HCT116 (cell line): ENCODE data around the gene CLDN12. TPM values are rescaled to one million over a fixed set of nuclear protein-coding genes. Genes with fewer than 3 reads are reported as not detected.

Experiments
- ATAC-seq: fragments of 200-7000 bp; cut with Tn5 transposase; 2 replicates; pipeline ENCODE4 v1.9.1; 2020; ENCODE audit warnings: mild to moderate bottlenecking, moderate library complexity
- BruUV-seq: library from RNA; stranded (reverse); fragments of 400-500 nt; replicated peaks from 2 replicates; lab custom pipeline; 2021; lab: Mats Ljungman, UMichigan
- CTCF ChIA-PET: fragments of 300-600 bp; sonication (Branson Sonifier 250); formaldehyde crosslinking; loops from one replicate; lab custom pipeline; 2021; ENCODE audit warnings: antibody characterized with exemption; lab: Charles Lee
- POLR2A ChIA-PET: fragments of 300-600, 350-600 bp; sonication (Branson Sonifier 250); formaldehyde crosslinking; loops from one replicate; lab custom pipeline; 2021; ENCODE audit warnings: antibody characterized with exemption; lab: Charles Lee
- RAD21 ChIA-PET, 2 experiments: fragments of 300-600 bp; sonication (Branson Sonifier 250); formaldehyde crosslinking; loops; one replicate each; lab custom pipeline; 2023; ENCODE audit warnings: low total read pairs in 2 of 2; ENCODE audit not compliant: uncharacterized antibody in 2 of 2, unreplicated experiment in 2 of 2, low non-redundant PET in 1 of 2; lab: Charles Lee
- DNase-seq: peaks from one replicate; pipeline ENCODE4 v3.0.0-alpha.2; 2010; ENCODE audit warnings: low read depth, low spot score
- H2AFZ ChIP-seq: fragments of 200-600 bp; shearing (Covaris generic), sonication (generic); 2 replicates; pipeline ENCODE4 v1.6.1; 2017; ENCODE audit warnings: low read depth, mixed run types, mixed read lengths, antibody characterized with exemption, low read length; ENCODE audit not compliant: poor library complexity, severe bottlenecking
- H3K27ac ChIP-seq: 2 replicates; pipeline ENCODE4 v1.5.1; 2012; ENCODE audit warnings: low read depth, low read length
- H3K27me3 ChIP-seq: fragments of 200-600 bp; sonication (generic); 2 replicates; pipeline ENCODE4 v1.6.1; 2016; ENCODE audit warnings: mixed run types, low read length, mixed read lengths; ENCODE audit not compliant: insufficient read depth
- H3K36me3 ChIP-seq, 2 experiments: fragments of 200-500 bp in 1 of 2; fragments of 200-600 bp in 1 of 2; sonication (Bioruptor generic) in 1 of 2; sonication (generic) in 1 of 2; 2 replicates each; pipeline versions ENCODE4 v1.5.1 to v1.6.1; 2014 to 2016; ENCODE audit warnings: low read length in 2 of 2, inconsistent platforms in 1 of 2, mixed read lengths in 1 of 2, mixed run types in 1 of 2; ENCODE audit not compliant: insufficient read depth in 2 of 2, control insufficient read depth in 1 of 2
- H3K4me1 ChIP-seq, 2 experiments: fragments of 200-600 bp in 1 of 2; sonication (generic) in 1 of 2; 2 replicates each; pipeline versions ENCODE4 v1.5.1 to v1.6.1; 2012 to 2017; ENCODE audit warnings: low read length in 2 of 2, inconsistent platforms in 1 of 2, mild to moderate bottlenecking in 1 of 2, mixed read lengths in 1 of 2, mixed run types in 1 of 2, moderate library complexity in 1 of 2; ENCODE audit not compliant: insufficient read depth in 2 of 2, control insufficient read depth in 1 of 2
- H3K4me2 ChIP-seq: fragments of 200-600 bp; sonication (generic); 2 replicates; pipeline ENCODE4 v1.6.1; 2017; ENCODE audit warnings: mixed run types, low read length, mixed read lengths
- H3K4me3 ChIP-seq, 2 experiments: fragments of 200-600 bp in 1 of 2; sonication (generic) in 1 of 2; replicated peaks in 1 of 2; 2 replicates each; pipeline ENCODE4 v1.5.1; 2011 to 2016; ENCODE audit warnings: low read length in 2 of 2, control low read depth in 1 of 2, low read depth in 1 of 2, mild to moderate bottlenecking in 1 of 2, mixed read lengths in 1 of 2, mixed run types in 1 of 2
- H3K79me2 ChIP-seq: fragments of 200-600 bp; sonication (generic); 2 replicates; pipeline ENCODE4 v1.6.1; 2017; ENCODE audit warnings: mild to moderate bottlenecking, mixed run types, low read length, moderate library complexity, mixed read lengths; ENCODE audit not compliant: insufficient read depth
- H3K9ac ChIP-seq: fragments of 200-600 bp; sonication (generic); 2 replicates; pipeline ENCODE4 v1.6.1; 2016; ENCODE audit warnings: low read length, mixed read lengths
- H3K9me2 ChIP-seq: fragments of 200-600 bp; sonication (generic), shearing (Covaris generic); 2 replicates; pipeline ENCODE4 v1.6.1; 2017; ENCODE audit warnings: mixed run types, mild to moderate bottlenecking, moderate library complexity; ENCODE audit not compliant: insufficient read depth
- H3K9me3 ChIP-seq, 2 experiments: fragments of 200-500 bp in 1 of 2; fragments of 200-600 bp in 1 of 2; sonication (Bioruptor generic) in 1 of 2; sonication (generic) in 1 of 2; 2 replicates each; pipeline ENCODE4 v1.6.1; 2014 to 2017; ENCODE audit warnings: low read length in 2 of 2, mixed read lengths in 2 of 2, inconsistent platforms in 1 of 2, low read depth in 1 of 2, mild to moderate bottlenecking in 1 of 2, mixed run types in 1 of 2, moderate library complexity in 1 of 2; ENCODE audit not compliant: control insufficient read depth in 1 of 2, insufficient read depth in 1 of 2
- H4K20me1 ChIP-seq: fragments of 200-600 bp; sonication (generic), shearing (Covaris generic); 2 replicates; pipeline ENCODE4 v1.6.1; 2017; ENCODE audit warnings: mixed run types, mild to moderate bottlenecking, moderate library complexity; ENCODE audit not compliant: insufficient read depth
- CBX3 ChIP-seq: IDR thresholded peaks from 2 replicates; pipeline ENCODE4 v1.6.1; 2012; ENCODE audit warnings: low read depth
- CEBPB ChIP-seq: IDR thresholded peaks from 2 replicates; pipeline ENCODE4 v1.6.1; 2012; ENCODE audit warnings: low read depth
- EGR1 ChIP-seq: IDR thresholded peaks from 2 replicates; pipeline ENCODE4 v1.6.1; 2012; ENCODE audit warnings: low read depth
- ELF1 ChIP-seq: IDR thresholded peaks from 2 replicates; pipeline ENCODE4 v1.6.1; 2012; ENCODE audit warnings: low read depth, borderline replicate concordance
- EZH2 ChIP-seq: fragments of 200-600 bp; sonication (generic); IDR thresholded peaks from 2 replicates; pipeline ENCODE4 v1.6.1; 2017; ENCODE audit warnings: antibody characterized with exemption, mixed run types
- FOSL1 ChIP-seq: IDR thresholded peaks from 2 replicates; pipeline ENCODE4 v1.6.1; 2012; ENCODE audit warnings: low read depth
- JUND ChIP-seq: IDR thresholded peaks from 2 replicates; pipeline ENCODE4 v1.6.1; 2012
- POLR2A ChIP-seq: IDR thresholded peaks from 2 replicates; pipeline ENCODE4 v1.7.0; 2011; ENCODE audit warnings: borderline replicate concordance; ENCODE audit not compliant: insufficient read depth, insufficient read length; ENCODE audit errors: extremely low read depth
- POLR2AphosphoS5 ChIP-seq: IDR thresholded peaks from 2 replicates; pipeline ENCODE4 v1.6.1; 2011; ENCODE audit warnings: mild to moderate bottlenecking, low read depth, low read length, moderate library complexity
- SP1 ChIP-seq: IDR thresholded peaks from 2 replicates; pipeline ENCODE4 v1.6.1; 2012; ENCODE audit warnings: low read depth
- SRF ChIP-seq: IDR thresholded peaks from 2 replicates; pipeline ENCODE4 v1.6.1; 2012; ENCODE audit warnings: low read depth
- YY1 ChIP-seq: IDR thresholded peaks from 2 replicates; pipeline ENCODE4 v1.6.1; 2011; ENCODE audit warnings: low read length, low read depth, moderate library complexity, mild to moderate bottlenecking; ENCODE audit not compliant: insufficient replicate concordance; ENCODE audit errors: extremely low read depth
- ZFX ChIP-seq: fragments of 450-650 bp; IDR thresholded peaks from 2 replicates; pipeline ENCODE4 v1.6.1; 2017
- intact Hi-C: fragments of 100-400 bp; cut with micrococcal nuclease; formaldehyde crosslinking; loops from 2 replicates; pipeline ENCODE4 v1.10.0; 2022
- total RNA-seq: library from RNA; stranded (reverse); gene quantifications from one replicate; pipeline ENCODE4 v1.2.1, GENCODE V29; 2021; ENCODE audit not compliant: unreplicated experiment
- TF ChIP-seq, protein P1 (sequence below), 3 experiments: fragments of 200-600 bp in 1 of 3; sonication (generic) in 1 of 3; IDR thresholded peaks in 2 of 3; conservative IDR thresholded peaks in 1 of 3; 2 replicates each; pipeline ENCODE4 v1.5.1; 2012 to 2017; ENCODE audit warnings: low read depth in 2 of 3, low read length in 2 of 3, antibody characterized with exemption in 1 of 3, borderline replicate concordance in 1 of 3, control low read depth in 1 of 3, mild to moderate bottlenecking in 1 of 3, mixed read lengths in 1 of 3, mixed run types in 1 of 3, moderate library complexity in 1 of 3; ENCODE audit not compliant: insufficient read depth in 1 of 3
- TF ChIP-seq, protein P2 (sequence below): IDR thresholded peaks from 2 replicates; pipeline ENCODE4 v1.6.1; 2011; ENCODE audit warnings: mild to moderate bottlenecking, low read length, moderate library complexity; ENCODE audit not compliant: insufficient replicate concordance; ENCODE audit errors: extremely low read depth
- TF ChIP-seq, protein P3 (sequence below): IDR thresholded peaks from 2 replicates; pipeline ENCODE4 v1.6.1; 2012
- TF ChIP-seq, protein P4 (sequence below): IDR thresholded peaks from 2 replicates; pipeline ENCODE4 v1.6.1; 2012; ENCODE audit warnings: low read depth

Gene CLDN12
- total RNA-seq, 1 experiment from 2014 or later: 30.6 TPM

DNA sequence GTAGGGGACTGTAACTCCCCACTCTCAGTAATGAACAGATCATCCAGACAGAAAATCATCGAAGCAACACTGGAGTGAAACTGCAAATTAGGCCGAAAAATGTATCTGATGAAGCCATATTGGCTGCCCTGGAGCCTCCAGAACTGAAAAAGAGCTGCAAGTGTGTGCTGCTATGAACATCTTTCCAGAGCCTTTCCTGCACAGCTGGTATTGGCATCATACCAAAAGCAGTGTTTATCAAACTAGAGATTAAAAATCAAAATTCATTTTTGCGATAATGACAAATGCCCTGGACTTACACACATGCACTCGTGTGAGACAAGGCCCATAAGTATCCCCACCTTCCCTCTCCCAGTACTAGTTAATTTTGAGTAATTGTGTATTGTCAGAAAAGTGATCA lies 6.8 kb upstream of the CLDN12 start:
- Histone ChIP-seq H3K79me2 (no peaks in the 10 kb centered on the region), H3K4me2 (no peak overlapping the region), H3K9me3 (no peaks in the 10 kb centered on the region), H3K36me3 (no peaks in the 10 kb centered on the region), H3K27ac (no peak overlapping the region), H2AFZ (no peak overlapping the region), H3K9ac (no peak overlapping the region), H3K4me3 (no peak overlapping the region), H4K20me1 (no peaks in the 10 kb centered on the region), H3K4me1 (no peaks in the 10 kb centered on the region), H3K9me2 (no peaks in the 10 kb centered on the region), H3K27me3 (no peaks in the 10 kb centered on the region)
- DNase-seq (no peak), ATAC-seq (no peak)
- intact Hi-C loops: no loop called here
- CTCF ChIA-PET: no interaction called here
- no TSS peak for BruUV-seq
- POLR2A ChIA-PET: no interaction called here
- TF ChIP-seq CBX3 (no peak), ELF1 (no peak), SP1 (no peak), POLR2A (no peak), POLR2AphosphoS5 (no peak), YY1 (no peak), EGR1 (no peak), EZH2 (no peak), CEBPB (no peak), ZFX (no peak), FOSL1 (no peak), SRF (no peak), JUND (no peak)
- TF ChIP-seq, protein P1, sequence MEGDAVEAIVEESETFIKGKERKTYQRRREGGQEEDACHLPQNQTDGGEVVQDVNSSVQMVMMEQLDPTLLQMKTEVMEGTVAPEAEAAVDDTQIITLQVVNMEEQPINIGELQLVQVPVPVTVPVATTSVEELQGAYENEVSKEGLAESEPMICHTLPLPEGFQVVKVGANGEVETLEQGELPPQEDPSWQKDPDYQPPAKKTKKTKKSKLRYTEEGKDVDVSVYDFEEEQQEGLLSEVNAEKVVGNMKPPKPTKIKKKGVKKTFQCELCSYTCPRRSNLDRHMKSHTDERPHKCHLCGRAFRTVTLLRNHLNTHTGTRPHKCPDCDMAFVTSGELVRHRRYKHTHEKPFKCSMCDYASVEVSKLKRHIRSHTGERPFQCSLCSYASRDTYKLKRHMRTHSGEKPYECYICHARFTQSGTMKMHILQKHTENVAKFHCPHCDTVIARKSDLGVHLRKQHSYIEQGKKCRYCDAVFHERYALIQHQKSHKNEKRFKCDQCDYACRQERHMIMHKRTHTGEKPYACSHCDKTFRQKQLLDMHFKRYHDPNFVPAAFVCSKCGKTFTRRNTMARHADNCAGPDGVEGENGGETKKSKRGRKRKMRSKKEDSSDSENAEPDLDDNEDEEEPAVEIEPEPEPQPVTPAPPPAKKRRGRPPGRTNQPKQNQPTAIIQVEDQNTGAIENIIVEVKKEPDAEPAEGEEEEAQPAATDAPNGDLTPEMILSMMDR (IDR thresholded peaks at IDR 0.05 in 2 of 3, conservative IDR thresholded peaks at IDR 0.05 in 1 of 3; ENCODE audit: borderline replicate concordance in 1 of 3, insufficient read depth in 1 of 3, low read depth in 2 of 3, low read length in 2 of 3): no peak
- TF ChIP-seq, protein P2, sequence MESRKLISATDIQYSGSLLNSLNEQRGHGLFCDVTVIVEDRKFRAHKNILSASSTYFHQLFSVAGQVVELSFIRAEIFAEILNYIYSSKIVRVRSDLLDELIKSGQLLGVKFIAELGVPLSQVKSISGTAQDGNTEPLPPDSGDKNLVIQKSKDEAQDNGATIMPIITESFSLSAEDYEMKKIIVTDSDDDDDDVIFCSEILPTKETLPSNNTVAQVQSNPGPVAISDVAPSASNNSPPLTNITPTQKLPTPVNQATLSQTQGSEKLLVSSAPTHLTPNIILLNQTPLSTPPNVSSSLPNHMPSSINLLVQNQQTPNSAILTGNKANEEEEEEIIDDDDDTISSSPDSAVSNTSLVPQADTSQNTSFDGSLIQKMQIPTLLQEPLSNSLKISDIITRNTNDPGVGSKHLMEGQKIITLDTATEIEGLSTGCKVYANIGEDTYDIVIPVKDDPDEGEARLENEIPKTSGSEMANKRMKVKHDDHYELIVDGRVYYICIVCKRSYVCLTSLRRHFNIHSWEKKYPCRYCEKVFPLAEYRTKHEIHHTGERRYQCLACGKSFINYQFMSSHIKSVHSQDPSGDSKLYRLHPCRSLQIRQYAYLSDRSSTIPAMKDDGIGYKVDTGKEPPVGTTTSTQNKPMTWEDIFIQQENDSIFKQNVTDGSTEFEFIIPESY: no peak
- TF ChIP-seq, protein P3, sequence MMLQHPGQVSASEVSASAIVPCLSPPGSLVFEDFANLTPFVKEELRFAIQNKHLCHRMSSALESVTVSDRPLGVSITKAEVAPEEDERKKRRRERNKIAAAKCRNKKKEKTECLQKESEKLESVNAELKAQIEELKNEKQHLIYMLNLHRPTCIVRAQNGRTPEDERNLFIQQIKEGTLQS: no peak
- TF ChIP-seq, protein P4, sequence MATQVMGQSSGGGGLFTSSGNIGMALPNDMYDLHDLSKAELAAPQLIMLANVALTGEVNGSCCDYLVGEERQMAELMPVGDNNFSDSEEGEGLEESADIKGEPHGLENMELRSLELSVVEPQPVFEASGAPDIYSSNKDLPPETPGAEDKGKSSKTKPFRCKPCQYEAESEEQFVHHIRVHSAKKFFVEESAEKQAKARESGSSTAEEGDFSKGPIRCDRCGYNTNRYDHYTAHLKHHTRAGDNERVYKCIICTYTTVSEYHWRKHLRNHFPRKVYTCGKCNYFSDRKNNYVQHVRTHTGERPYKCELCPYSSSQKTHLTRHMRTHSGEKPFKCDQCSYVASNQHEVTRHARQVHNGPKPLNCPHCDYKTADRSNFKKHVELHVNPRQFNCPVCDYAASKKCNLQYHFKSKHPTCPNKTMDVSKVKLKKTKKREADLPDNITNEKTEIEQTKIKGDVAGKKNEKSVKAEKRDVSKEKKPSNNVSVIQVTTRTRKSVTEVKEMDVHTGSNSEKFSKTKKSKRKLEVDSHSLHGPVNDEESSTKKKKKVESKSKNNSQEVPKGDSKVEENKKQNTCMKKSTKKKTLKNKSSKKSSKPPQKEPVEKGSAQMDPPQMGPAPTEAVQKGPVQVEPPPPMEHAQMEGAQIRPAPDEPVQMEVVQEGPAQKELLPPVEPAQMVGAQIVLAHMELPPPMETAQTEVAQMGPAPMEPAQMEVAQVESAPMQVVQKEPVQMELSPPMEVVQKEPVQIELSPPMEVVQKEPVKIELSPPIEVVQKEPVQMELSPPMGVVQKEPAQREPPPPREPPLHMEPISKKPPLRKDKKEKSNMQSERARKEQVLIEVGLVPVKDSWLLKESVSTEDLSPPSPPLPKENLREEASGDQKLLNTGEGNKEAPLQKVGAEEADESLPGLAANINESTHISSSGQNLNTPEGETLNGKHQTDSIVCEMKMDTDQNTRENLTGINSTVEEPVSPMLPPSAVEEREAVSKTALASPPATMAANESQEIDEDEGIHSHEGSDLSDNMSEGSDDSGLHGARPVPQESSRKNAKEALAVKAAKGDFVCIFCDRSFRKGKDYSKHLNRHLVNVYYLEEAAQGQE: no peak
- RAD21 ChIA-PET: no interaction called here
